ENCODE data around the gene PLET1.

PLET1 gene

GRCh38 chr11:112237451-112237850, 23.2 kb downstream of the PLET1 start:
- no peak for DNase-seq

- no peak for DNase-seq
Observed at GRCh38 chr11:112235750-112236390, 24.8 kb downstream of the PLET1 start.

- no peak for DNase-seq
Observed at GRCh38 chr11:112231952-112232351, 28.7 kb downstream of the PLET1 start.

- DNase-seq = no peak
Observed at GRCh38 chr11:112229746-112230433, 30.8 kb downstream of the PLET1 start.

- DNase-seq = no peak
Observed at GRCh38 chr11:112229159-112229558, 31.5 kb downstream of the PLET1 start.

GRCh38 chr11:112228706-112229105, 32.0 kb downstream of the PLET1 start:
- DNase-seq = no peak

GRCh38 chr11:112227471-112227870, 33.2 kb downstream of the PLET1 start:
- DNase-seq = no peak

- no peak for DNase-seq
Observed at GRCh38 chr11:112226831-112227401, 33.7 kb downstream of the PLET1 start.

GRCh38 chr11:112226062-112226830, 34.4 kb downstream of the PLET1 start, which contains the start of gene PTS:
PTS (plus strand) TSS chr11:112226428; CDS start chr11:112226444, 16 bp downstream.
- peak; percentile 83 for DNase-seq

GRCh38 chr11:112225753-112226061, 35.0 kb downstream of the PLET1 start:
- no peak for DNase-seq

- no peak for DNase-seq
Observed at GRCh38 chr11:112223754-112224532, 36.7 kb downstream of the PLET1 start.

- no peak for DNase-seq
Observed at GRCh38 chr11:112223121-112223520, 37.5 kb downstream of the PLET1 start.

GRCh38 chr11:112222303-112222702, 38.4 kb downstream of the PLET1 start:
- DNase-seq = no peak

- DNase-seq = no peak
Observed at GRCh38 chr11:112221274-112221835, 39.3 kb downstream of the PLET1 start.

GRCh38 chr11:112219476-112220232, 41.0 kb downstream of the PLET1 start:
- peak; percentile 23 for DNase-seq

- DNase-seq = no peak
Observed at GRCh38 chr11:112216561-112217105, 44.0 kb downstream of the PLET1 start.

- no peak for DNase-seq
Observed at GRCh38 chr11:112215621-112216020, 45.0 kb downstream of the PLET1 start.

- no peak for DNase-seq
Observed at GRCh38 chr11:112213753-112214152, 46.9 kb downstream of the PLET1 start.

GRCh38 chr11:112212710-112213109, 48.0 kb downstream of the PLET1 start:
- no peak for DNase-seq

- no peak for DNase-seq
Observed at GRCh38 chr11:112212290-112212689, 48.4 kb downstream of the PLET1 start.

GRCh38 chr11:112211536-112211935, 49.1 kb downstream of the PLET1 start:
- DNase-seq = no peak
